RWPE2 (cell line): ENCODE data around the gene PDE11A.

Source experiments
- ATAC-seq: fragments of 200-7000 bp; cut with Tn5 transposase; 3 replicates; pipeline ENCODE4 v1.9.1; 2021; ENCODE audit warnings: low read depth
- DNase-seq: peaks from one replicate; pipeline ENCODE4 v3.0.0-alpha.2; 2020; ENCODE audit warnings: low spot score
- H3K27ac ChIP-seq: fragments of 450-650 bp; 2 replicates; pipeline ENCODE4 v1.5.1; 2017; ENCODE audit warnings: mild to moderate bottlenecking; ENCODE audit not compliant: poor library complexity, severe bottlenecking
- H3K27me3 ChIP-seq: fragments of 250-450 bp; sonication (Bioruptor Pico); 2 replicates; pipeline ENCODE4 v1.5.1; 2021; ENCODE audit warnings: mild to moderate bottlenecking, moderate library complexity; ENCODE audit not compliant: insufficient read depth, poor library complexity, severe bottlenecking
- H3K36me3 ChIP-seq: fragments of 250-450 bp; sonication (Bioruptor Pico); 2 replicates; pipeline ENCODE4 v1.5.1; 2020; ENCODE audit warnings: low read depth, mild to moderate bottlenecking, moderate library complexity
- H3K4me1 ChIP-seq: fragments of 250-450 bp; sonication (Bioruptor Pico); 2 replicates; pipeline ENCODE4 v1.5.1; 2021; ENCODE audit warnings: mild to moderate bottlenecking, moderate library complexity; ENCODE audit not compliant: insufficient read depth, poor library complexity, severe bottlenecking
- H3K4me3 ChIP-seq: fragments of 250-450 bp; sonication (Bioruptor Pico); 2 replicates; pipeline ENCODE4 v1.5.1; 2021; ENCODE audit warnings: mild to moderate bottlenecking, moderate library complexity; ENCODE audit not compliant: severe bottlenecking
- H3K9me3 ChIP-seq: fragments of 250-450 bp; sonication (Bioruptor Pico); 2 replicates; pipeline ENCODE4 v1.5.1; 2021; ENCODE audit warnings: mild to moderate bottlenecking, moderate library complexity; ENCODE audit not compliant: severe bottlenecking
- TF ChIP-seq, protein P1 (sequence below): fragments of 450-650 bp; IDR thresholded peaks from one replicate; pipeline ENCODE4 v1.5.1; 2017; ENCODE audit warnings: mild to moderate bottlenecking, moderate library complexity; ENCODE audit not compliant: poor library complexity, severe bottlenecking

PDE11A gene

DNA sequence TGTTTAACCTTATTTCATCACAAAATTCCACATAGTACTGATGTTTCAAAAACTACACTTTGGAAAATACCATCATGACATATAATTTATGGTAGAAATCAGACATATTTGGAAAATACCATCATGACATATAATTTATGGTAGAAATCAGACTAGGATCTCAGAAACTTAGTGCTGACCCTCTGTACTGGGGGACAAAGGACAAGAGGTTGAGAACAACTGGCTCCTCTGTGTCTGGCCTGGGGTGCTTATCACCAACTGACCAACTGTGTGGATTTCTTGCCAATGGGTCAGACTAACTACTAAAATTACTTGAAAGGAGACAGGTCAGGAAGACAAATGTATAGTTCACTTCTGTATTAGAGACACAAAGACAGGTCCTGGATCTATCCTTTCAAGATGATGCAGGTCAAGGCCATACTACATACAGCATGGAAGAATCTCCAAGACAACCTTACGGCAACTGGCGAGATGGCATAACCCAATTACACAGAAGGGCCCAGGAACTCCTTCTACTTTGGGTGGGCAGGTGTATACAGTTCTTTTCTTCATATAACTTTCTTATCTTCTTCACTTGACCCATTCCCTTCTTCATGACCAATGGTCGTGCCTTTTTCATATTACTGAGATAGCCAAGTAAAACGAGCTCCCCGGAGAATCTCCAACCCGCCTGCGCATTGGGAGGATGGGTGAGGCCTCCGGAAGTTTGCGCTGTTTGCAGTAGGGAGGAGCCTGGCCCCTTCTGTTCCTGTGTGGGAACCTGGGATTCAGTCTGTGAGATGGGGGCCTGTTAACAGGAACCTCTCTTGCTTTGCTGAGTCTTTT is 389.5 kb downstream of the PDE11A start:
- Histone ChIP-seq H3K4me3 (no peak overlapping the region), H3K9me3 (no peaks in the 10 kb centered on the region), H3K27ac (no peak overlapping the region), H3K4me1 (no peaks in the 10 kb centered on the region), H3K36me3 (no peaks in the 10 kb centered on the region), H3K27me3 (no peaks in the 10 kb centered on the region)
- DNase-seq, result no peak
- TF ChIP-seq, protein P1, sequence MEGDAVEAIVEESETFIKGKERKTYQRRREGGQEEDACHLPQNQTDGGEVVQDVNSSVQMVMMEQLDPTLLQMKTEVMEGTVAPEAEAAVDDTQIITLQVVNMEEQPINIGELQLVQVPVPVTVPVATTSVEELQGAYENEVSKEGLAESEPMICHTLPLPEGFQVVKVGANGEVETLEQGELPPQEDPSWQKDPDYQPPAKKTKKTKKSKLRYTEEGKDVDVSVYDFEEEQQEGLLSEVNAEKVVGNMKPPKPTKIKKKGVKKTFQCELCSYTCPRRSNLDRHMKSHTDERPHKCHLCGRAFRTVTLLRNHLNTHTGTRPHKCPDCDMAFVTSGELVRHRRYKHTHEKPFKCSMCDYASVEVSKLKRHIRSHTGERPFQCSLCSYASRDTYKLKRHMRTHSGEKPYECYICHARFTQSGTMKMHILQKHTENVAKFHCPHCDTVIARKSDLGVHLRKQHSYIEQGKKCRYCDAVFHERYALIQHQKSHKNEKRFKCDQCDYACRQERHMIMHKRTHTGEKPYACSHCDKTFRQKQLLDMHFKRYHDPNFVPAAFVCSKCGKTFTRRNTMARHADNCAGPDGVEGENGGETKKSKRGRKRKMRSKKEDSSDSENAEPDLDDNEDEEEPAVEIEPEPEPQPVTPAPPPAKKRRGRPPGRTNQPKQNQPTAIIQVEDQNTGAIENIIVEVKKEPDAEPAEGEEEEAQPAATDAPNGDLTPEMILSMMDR, result no peak
- no peak for ATAC-seq

DNA sequence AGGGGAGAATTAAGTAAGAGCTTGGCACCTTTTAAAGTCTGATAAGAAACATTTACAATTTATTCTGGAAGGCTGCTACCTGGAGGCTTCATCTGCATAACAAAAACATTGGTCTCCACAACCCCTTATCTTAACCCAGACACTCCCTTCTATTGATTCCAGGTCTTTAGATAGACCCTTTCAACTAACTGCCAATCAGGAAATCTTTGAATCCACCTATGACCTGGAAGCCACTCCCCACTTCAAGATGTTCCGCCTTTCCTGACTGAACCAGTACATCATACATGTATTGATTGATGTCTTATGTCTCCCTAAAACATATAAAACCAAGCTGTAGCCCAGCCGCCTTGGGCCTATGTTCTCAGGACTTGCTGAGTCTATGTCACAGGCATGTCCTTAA is 390.6 kb downstream of the PDE11A start:
- no peaks in the 10 kb centered on the region for H3K9me3 ChIP-seq
- H3K36me3 ChIP-seq, result no peaks in the 10 kb centered on the region
- no peaks in the 10 kb centered on the region for H3K4me1 ChIP-seq
- ATAC-seq, result no peak
- H3K4me3 ChIP-seq, result no peak overlapping the region
- H3K27ac ChIP-seq, result no peak overlapping the region
- TF ChIP-seq, protein P1, result no peak
- H3K27me3 ChIP-seq, result peaks cover 3% of the 10 kb centered on the region
- DNase-seq, result no peak

DNA sequence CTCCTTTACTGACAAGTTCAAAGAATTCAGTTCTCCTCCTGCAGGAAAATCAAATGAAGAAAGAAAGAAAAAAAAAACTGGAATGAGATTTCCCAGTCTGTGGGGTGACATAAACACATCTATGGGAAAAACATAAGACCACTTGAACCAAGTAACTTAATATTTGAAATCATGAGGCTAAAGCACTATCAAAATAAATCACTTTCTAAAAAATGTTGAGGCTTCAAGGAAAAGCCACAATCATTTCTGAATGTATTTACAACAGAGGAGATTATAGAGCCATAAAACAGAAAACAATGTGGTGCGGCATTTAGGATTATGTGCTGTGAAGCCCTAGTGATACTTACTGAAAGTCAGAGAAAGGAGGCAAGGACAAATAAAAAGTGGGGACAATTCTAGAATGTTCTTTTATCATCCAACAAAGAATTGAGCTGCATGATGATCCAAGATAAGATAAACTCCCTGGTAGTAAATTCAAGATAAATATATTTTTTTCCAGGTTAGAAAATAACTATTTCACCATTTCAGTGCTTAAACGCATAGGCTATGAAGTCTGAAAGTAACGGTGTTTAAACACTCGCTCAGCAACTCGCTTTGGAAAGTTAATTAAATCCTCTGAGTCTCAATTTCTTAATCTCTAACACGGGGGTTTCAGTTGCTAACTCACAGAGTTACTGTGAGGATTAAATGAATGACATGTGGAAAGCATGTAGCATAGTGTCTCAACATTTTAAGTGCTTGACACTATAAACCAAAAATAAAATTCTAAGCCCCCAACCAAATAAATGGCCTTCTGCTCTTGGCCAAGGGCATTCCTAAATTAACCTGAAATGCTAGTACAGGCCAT is 391.5 kb downstream of the PDE11A start:
- DNase-seq (no peak), ATAC-seq (no peak)
- Histone ChIP-seq H3K27me3 (peaks cover 7% of the 10 kb centered on the region), H3K27ac (no peak overlapping the region), H3K4me1 (no peaks in the 10 kb centered on the region), H3K36me3 (no peaks in the 10 kb centered on the region), H3K9me3 (no peaks in the 10 kb centered on the region), H3K4me3 (no peak overlapping the region)
- TF ChIP-seq, protein P1, result no peak

DNA sequence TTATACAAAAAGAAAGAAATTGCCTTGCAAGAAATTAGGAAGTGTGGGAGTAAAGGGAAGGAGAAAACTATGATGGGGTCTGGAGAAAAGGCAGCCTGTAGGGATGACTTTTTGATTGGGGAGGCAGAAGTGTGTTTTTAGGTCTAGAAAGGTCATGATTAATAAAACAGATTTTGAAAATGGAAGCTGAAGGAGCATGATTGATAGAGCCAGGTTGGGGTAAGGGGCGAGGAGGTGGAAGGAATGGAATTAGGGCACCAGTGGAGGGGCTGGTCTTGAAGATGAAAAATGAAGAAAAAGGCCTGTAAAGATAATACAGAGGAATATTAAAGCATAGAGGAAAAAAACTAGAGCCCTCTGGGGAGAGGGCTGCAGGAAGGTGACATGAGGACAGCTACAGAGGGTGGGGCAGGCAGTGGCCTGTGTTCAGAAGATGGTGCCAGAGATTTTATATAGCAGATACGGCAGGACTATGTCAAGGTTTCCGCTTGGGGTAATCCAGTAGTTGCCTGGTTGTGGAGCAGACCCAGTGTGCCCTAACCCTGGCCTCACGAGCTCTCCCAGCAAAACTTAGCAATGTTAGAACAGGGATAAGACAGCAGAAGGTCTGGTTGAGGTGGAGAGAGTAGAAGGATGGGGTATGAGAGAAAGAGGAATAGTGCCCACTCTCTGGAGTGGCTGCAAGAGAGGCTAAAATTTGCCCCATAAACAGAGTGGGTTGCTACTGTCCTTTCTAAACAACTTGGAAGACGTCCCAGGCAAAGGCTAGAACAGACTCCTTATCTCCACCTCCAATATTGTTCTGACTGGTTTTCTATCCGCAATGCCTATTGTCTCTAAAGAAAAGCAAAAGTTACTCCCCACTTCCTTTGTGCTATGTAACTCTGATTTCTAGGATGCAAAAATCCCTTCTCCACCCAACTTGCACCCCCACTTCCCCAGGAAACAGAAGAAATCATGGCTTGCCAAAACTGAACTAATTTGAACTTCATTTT is 392.7 kb downstream of the PDE11A start:
- ATAC-seq (no peak), DNase-seq (no peak)
- Histone ChIP-seq H3K4me3 (no peak overlapping the region), H3K27me3 (peaks cover 7% of the 10 kb centered on the region), H3K9me3 (no peaks in the 10 kb centered on the region), H3K27ac (no peak overlapping the region), H3K4me1 (no peaks in the 10 kb centered on the region), H3K36me3 (no peaks in the 10 kb centered on the region)
- TF ChIP-seq, protein P1, result no peak
